Neural crest cell (in vitro differentiated cells): ENCODE data around the gene SHMT2. TPM values are rescaled to one million over a fixed set of nuclear protein-coding genes. Genes with fewer than 3 reads are reported as not detected.

Source experiments
- DNase-seq: peaks from one replicate; pipeline ENCODE4 v3.0.0; 2021; ENCODE audit warnings: low read depth, mixed read lengths, low spot score
- H3K27ac Mint-ChIP-seq: one replicate; pipeline ENCODE4 v1.8.0; 2021; ENCODE audit warnings: mild to moderate bottlenecking, mixed read lengths; ENCODE audit not compliant: unreplicated experiment
- H3K27me3 Mint-ChIP-seq: 2 replicates; pipeline ENCODE4 v1.8.0; 2021; ENCODE audit warnings: low read depth, mild to moderate bottlenecking, mixed read lengths
- H3K36me3 Mint-ChIP-seq: 2 replicates; pipeline ENCODE4 v1.8.0; 2021; ENCODE audit warnings: low read depth, mild to moderate bottlenecking, mixed read lengths
- H3K4me1 Mint-ChIP-seq: 2 replicates; pipeline ENCODE4 v1.8.0; 2021; ENCODE audit warnings: mixed read lengths
- H3K4me3 Mint-ChIP-seq: one replicate; pipeline ENCODE4 v1.8.0; 2021; ENCODE audit warnings: mild to moderate bottlenecking, mixed read lengths
- H3K9me3 Mint-ChIP-seq: 2 replicates; pipeline ENCODE4 v1.8.0; 2021; ENCODE audit warnings: mixed read lengths
- total RNA-seq: library from RNA; stranded (reverse); gene quantifications from 2 replicates; pipeline ENCODE4 v1.2.1, GENCODE V29; 2021
- TF ChIP-seq, protein P1 (sequence below): fragments of 200-600 bp; sonication (generic); conservative IDR thresholded peaks from 2 replicates; pipeline ENCODE4 v1.5.0; 2021; ENCODE audit warnings: antibody characterized with exemption, mild to moderate bottlenecking

Gene SHMT2
- total RNA-seq, 1 donor from 2014 or later, result 230 TPM

- Mint-ChIP-seq H3K9me3 (no peaks in the 10 kb centered on the region), H3K36me3 (peaks cover 11% of the 10 kb centered on the region), H3K27me3 (no peaks in the 10 kb centered on the region), H3K4me1 (no peaks in the 10 kb centered on the region), H3K4me3 (no peak overlapping the region), H3K27ac (no peak overlapping the region)
- TF ChIP-seq, protein P1, sequence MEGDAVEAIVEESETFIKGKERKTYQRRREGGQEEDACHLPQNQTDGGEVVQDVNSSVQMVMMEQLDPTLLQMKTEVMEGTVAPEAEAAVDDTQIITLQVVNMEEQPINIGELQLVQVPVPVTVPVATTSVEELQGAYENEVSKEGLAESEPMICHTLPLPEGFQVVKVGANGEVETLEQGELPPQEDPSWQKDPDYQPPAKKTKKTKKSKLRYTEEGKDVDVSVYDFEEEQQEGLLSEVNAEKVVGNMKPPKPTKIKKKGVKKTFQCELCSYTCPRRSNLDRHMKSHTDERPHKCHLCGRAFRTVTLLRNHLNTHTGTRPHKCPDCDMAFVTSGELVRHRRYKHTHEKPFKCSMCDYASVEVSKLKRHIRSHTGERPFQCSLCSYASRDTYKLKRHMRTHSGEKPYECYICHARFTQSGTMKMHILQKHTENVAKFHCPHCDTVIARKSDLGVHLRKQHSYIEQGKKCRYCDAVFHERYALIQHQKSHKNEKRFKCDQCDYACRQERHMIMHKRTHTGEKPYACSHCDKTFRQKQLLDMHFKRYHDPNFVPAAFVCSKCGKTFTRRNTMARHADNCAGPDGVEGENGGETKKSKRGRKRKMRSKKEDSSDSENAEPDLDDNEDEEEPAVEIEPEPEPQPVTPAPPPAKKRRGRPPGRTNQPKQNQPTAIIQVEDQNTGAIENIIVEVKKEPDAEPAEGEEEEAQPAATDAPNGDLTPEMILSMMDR, result no peak
- no peak for DNase-seq
These were observed 26.4 kb downstream of the SHMT2 start for GRCh38 chr12:57255916-57256315.

DNA sequence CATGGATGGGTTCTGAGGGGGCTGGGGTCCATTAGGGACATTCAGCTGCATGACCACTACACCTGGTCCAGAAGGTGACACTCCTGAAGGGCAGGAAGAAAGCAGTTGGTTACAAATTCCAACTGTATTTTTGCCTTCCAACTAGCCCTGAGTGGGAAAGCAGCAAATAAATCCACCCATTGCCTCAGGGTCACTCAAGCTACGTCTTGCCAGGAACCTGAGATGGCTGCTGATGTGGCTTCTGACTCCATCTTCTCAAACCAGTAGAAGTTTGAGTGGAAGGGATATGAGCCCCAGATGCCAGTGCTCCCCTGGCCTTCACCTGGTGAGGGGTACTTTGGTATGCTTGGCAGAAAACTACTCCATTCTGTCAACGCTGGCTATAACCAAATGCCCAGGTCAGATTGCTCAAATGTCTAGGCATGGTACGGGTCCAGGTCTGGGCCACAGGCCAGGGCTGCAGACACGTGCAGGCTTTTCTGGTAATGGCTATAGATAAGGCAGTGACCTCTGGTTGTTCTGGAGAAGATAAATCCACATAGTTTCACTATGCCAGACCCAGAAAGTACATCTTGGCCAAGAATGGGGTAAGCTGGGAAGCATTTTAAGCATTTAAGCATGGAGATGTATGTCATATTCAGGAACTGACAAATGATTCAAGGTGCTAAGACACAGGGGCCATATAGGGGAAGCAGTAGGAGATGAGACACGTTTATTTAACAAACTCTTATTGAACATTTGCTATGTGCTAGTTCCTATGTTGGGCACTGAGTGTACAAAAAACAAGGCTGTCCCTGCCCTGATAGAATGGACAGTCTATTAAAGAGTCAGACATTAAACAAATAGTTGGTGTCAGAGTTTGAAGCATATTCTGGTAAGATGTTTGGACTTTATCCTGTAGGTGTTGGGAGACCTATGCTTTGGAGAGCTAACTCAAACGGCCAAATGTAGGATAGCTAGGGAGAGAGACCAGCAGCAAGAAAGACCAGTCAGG, 29.8 kb downstream of the SHMT2 start:
- Mint-ChIP-seq H3K9me3 (no peaks in the 10 kb centered on the region), H3K4me3 (no peak overlapping the region), H3K36me3 (peaks cover 11% of the 10 kb centered on the region), H3K27ac (no peak overlapping the region), H3K4me1 (peaks cover 16% of the 10 kb centered on the region), H3K27me3 (no peaks in the 10 kb centered on the region)
- TF ChIP-seq, protein P1, result no peak
- DNase-seq, result no peak

DNA sequence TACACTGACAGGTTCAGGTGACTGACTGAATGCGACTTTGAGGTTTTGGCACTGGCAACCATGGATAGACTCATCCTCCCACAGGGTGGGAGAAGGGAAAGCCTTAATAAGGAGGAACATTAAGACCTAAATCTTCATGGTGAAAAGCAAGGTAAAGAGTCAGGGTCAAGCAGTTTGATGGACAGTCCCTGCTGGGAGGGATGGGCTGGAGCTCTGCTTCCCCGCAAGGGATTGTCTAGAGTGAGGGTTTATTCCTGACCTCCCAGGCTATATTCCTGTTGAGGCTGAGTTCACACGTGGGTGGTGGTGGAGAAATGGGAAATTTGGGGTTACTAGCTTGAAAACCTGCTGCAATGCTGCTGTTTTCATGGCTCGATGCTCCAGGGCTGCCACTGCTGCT, 30.9 kb downstream of the SHMT2 start:
- no peak for DNase-seq
- TF ChIP-seq, protein P1, result no peak
- no peak overlapping the region for H3K27ac Mint-ChIP-seq
- no peaks in the 10 kb centered on the region for H3K9me3 Mint-ChIP-seq
- no peaks in the 10 kb centered on the region for H3K27me3 Mint-ChIP-seq
- H3K4me3 Mint-ChIP-seq, result no peak overlapping the region
- H3K36me3 Mint-ChIP-seq, result peaks cover 11% of the 10 kb centered on the region
- H3K4me1 Mint-ChIP-seq, result peaks cover 16% of the 10 kb centered on the region

GRCh38 chr12:57261428-57261865, 31.9 kb downstream of the SHMT2 start:
- TF ChIP-seq, protein P1, result no peak
- Mint-ChIP-seq H3K27me3 (no peaks in the 10 kb centered on the region), H3K36me3 (peaks cover 3% of the 10 kb centered on the region), H3K4me3 (no peak overlapping the region), H3K9me3 (no peaks in the 10 kb centered on the region), H3K4me1 (peaks cover 16% of the 10 kb centered on the region), H3K27ac (no peak overlapping the region)
- DNase-seq, result no peak

- Mint-ChIP-seq H3K27ac (no peak overlapping the region), H3K4me3 (no peak overlapping the region), H3K9me3 (no peaks in the 10 kb centered on the region), H3K4me1 (peaks cover 16% of the 10 kb centered on the region), H3K36me3 (peaks cover 8% of the 10 kb centered on the region), H3K27me3 (no peaks in the 10 kb centered on the region)
- no peak for DNase-seq
- TF ChIP-seq, protein P1, result no peak
These were observed 32.8 kb downstream of the SHMT2 start for GRCh38 chr12:57262126-57262822.
